Amygdala (tissue), 56 donors: ENCODE data around the gene CPNE4.
"Not testable (repeated sequence)": the region's sequence is repeated elsewhere in the genome, so short reads cannot be mapped to it uniquely, and the experiment has no call there.

ENCODE experiments used
- DNase-seq, 56 donors: peaks; one replicate each; lab custom pipeline; 2025; lab: John Stamatoyannopoulos, UW

CPNE4 gene

GRCh38 chr3:131491775-131492174 is 543.0 kb downstream of the CPNE4 start:
- no peak for DNase-seq

DNA sequence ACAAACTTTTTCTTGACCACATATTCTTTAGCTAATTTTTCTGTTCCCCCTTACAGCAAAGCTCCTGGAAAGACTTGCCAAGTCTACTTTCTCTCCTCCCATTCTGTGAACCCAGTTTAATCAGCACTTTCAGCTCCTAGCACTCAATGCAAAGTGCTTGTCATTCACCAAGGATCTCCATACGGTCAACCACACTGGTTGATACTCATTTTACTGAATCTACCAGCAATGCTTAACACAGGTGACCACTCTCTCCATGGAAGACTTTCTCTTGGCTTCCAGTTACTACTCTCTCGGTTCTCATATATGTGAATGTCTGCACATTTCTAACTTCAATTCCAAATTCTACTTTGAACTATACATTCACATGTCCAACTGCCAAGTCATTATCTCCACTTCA is 543.7 kb downstream of the CPNE4 start:
- DNase-seq = no peak

DNA sequence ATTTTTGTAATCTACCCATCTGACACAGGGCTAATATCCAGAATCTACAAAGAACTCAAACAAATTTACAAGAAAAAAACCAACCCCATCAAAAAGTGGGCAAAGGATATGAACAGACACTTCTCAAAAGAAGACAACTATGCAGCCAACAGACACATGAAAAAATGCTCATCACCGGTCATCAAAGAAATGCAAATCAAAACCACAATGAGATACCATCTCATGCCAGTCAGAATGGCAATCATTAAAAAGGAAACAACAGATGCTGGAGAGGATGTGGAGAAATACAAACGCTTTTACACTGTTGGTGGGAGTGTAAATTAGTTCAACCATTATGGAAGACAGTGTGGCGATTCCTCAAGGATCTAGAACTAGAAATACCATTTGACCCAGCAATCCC is 548.3 kb downstream of the CPNE4 start:
- DNase-seq = not testable (repeated sequence)

GRCh38 chr3:131485119-131485518 is 549.7 kb downstream of the CPNE4 start:
- no peak for DNase-seq

DNA sequence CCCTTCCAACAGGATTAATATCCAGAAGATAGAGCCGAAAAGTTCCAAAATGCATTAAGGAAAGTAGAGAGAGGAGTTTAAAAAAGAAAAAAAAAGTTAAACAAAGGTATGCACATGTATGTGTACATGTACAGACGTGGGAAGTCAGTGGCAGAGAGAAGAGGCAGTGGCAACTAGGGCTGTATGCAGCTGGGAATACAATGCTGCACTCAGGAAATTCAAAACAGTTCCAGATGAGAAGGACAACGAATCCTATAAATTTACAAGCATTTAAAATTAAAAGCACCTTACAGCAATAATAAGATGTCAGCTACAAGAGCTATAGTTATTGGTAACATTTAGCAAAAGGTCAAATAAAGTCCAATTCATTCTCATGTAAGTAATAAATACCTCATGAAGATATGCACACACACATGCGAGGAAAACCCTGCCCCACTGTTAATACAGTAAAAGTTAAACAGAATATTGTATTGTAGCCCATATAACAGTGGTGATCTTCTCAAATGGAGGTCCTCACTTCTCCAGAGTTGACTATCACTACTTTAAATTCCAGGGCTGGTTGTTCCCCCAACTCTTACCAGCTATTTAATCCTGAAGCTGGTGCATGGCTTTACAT is 550.2 kb downstream of the CPNE4 start:
- no peak for DNase-seq
